SJCRH30 (cell line): ENCODE measurements around the gene NUAK1. TPM values are rescaled to one million over a fixed set of nuclear protein-coding genes. Genes with fewer than 3 reads are reported as not detected.

Experiments
- DNase-seq, 2 experiments: peaks; one replicate each; pipeline ENCODE4 v3.0.0-alpha.2; 2015 to 2020
- H3K27ac ChIP-seq: fragments of 250-450 bp; sonication (Bioruptor Pico); 2 replicates; pipeline ENCODE4 v1.5.1; 2020; ENCODE audit warnings: mild to moderate bottlenecking, moderate library complexity
- H3K27me3 ChIP-seq: fragments of 250-450 bp; sonication (Bioruptor Pico); 2 replicates; pipeline ENCODE4 v1.5.1; 2020; ENCODE audit warnings: mild to moderate bottlenecking, moderate library complexity
- H3K36me3 ChIP-seq: fragments of 250-450 bp; sonication (Bioruptor Pico); 2 replicates; pipeline ENCODE4 v1.5.1; 2020; ENCODE audit warnings: mild to moderate bottlenecking, moderate library complexity
- H3K4me1 ChIP-seq: fragments of 250-450 bp; sonication (Bioruptor Pico); 2 replicates; pipeline ENCODE4 v1.5.1; 2020; ENCODE audit warnings: mild to moderate bottlenecking, moderate library complexity
- H3K4me3 ChIP-seq: fragments of 250-450 bp; sonication (Bioruptor Pico); 2 replicates; pipeline ENCODE4 v1.5.1; 2020; ENCODE audit warnings: mild to moderate bottlenecking, moderate library complexity
- H3K9me3 ChIP-seq: fragments of 250-450 bp; sonication (Bioruptor Pico); replicated peaks from 2 replicates; pipeline ENCODE4 v1.5.1; 2020; ENCODE audit warnings: mild to moderate bottlenecking, moderate library complexity
- total RNA-seq: library from RNA; depleted of rRNA; stranded (reverse); fragments of >200 nt; shearing (Covaris generic); gene quantifications from 2 replicates; pipeline ENCODE4 v1.2.3, GENCODE V29; 2014

Gene NUAK1
- total RNA-seq, 1 experiment from 2014 or later, result 4.4 TPM

DNA sequence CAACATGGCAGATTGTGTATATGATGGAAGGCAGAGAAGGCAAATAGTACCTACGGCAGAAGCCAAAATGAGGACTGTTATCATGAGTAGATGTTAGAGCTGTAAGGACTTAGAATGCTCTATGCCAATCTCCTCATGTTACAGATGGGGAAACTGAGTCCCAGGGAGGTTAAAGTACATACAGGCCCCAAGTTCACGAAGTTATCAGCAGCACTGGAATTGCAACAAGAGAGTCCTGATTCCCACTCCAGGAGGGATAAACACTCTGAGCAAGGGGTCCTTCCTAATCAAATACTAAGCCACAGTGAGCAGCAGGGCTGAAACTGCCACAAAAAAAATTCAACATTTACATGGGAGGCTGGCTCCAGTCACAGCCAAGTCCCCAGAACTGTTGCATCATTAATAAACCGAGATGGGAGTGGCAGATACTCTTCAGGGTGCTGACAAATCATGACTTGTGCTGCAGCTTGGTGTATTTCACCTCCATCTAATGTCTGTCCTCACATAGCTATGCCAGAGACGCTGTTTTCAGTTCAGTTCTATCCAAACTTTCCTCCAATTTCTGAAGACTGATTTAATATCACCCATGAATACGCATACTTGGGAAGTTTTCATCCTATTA, 24.2 kb downstream of the NUAK1 start:
- Histone ChIP-seq H3K4me3 (no peak overlapping the region), H3K27ac (no peak overlapping the region), H3K36me3 (no peaks in the 10 kb centered on the region), H3K27me3 (no peaks in the 10 kb centered on the region), H3K9me3 (no peaks in the 10 kb centered on the region), H3K4me1 (peaks cover 13% of the 10 kb centered on the region; the same call in 1 of the 2 replicates)
- DNase-seq, result no peak

DNA sequence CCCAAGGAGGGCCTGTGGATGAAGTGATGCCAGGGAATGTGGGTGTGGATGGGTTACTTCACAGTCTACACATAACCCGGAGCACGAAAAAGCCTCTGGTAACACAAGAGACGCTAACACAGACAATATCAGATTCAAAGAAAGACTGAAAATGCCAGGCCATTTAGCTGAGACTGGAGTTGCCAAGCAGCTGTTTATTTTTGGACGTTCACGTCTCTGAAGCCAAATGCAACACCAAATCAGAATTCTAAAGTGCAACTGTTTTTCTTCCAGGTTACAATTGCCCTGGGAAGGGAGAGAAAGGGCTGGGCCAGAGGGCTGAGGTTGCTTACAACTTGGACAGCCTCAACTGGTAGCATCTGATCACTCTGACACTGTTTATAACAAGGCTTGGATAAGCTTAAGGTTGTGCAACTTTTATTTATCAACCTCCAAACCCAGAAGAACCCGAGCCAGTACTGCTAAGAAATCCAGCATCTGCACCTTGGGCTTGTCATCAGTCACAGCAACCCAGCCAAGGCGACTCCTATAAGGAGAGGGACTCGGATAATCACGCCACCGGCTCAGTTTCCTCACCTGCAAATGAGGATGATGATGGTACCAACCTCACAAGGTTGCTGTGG, 24.8 kb downstream of the NUAK1 start:
- no peaks in the 10 kb centered on the region for H3K27me3 ChIP-seq
- H3K27ac ChIP-seq, result no peak overlapping the region
- no peaks in the 10 kb centered on the region for H3K36me3 ChIP-seq
- no peaks in the 10 kb centered on the region for H3K9me3 ChIP-seq
- no peak overlapping the region for H3K4me3 ChIP-seq
- H3K4me1 ChIP-seq, result peaks cover 15% of the 10 kb centered on the region; the same call in 1 of the 2 replicates
- no peak for DNase-seq

DNA sequence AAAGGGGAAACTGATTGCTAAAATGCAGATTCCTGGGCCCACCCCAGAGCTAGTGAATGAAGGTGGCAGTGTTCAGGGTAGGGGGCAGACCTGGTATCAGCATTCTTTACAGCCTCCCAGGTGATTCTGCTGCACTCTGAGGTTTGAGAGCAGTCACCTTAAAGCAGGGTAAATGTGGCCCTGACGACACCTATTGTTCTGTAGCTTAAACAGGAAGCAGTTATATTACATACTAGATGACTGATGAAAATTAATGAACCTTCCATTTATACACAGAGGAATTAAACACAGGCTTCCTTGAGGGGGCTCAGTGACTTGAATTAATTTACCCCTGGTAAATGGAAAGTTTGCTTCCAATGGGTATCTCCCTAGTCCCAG, 25.3 kb downstream of the NUAK1 start:
- H3K4me3 ChIP-seq, result no peak overlapping the region
- H3K27ac ChIP-seq, result no peak overlapping the region
- no peaks in the 10 kb centered on the region for H3K36me3 ChIP-seq
- H3K27me3 ChIP-seq, result no peaks in the 10 kb centered on the region
- peaks cover 20% of the 10 kb centered on the region; the same call in 1 of the 2 replicates for H3K4me1 ChIP-seq
- H3K9me3 ChIP-seq, result no peaks in the 10 kb centered on the region
- DNase-seq, result no peak

- H3K9me3 ChIP-seq, result no peaks in the 10 kb centered on the region
- H3K4me1 ChIP-seq, result peaks cover 23% of the 10 kb centered on the region; the same call in 1 of the 2 replicates
- no peak for DNase-seq
- no peaks in the 10 kb centered on the region for H3K27me3 ChIP-seq
- no peak overlapping the region for H3K4me3 ChIP-seq
- H3K36me3 ChIP-seq, result no peaks in the 10 kb centered on the region
- no peak overlapping the region for H3K27ac ChIP-seq
Observed at GRCh38 chr12:106113042-106113441, 25.7 kb downstream of the NUAK1 start.

- Histone ChIP-seq H3K27ac (no peak overlapping the region), H3K4me1 (peaks cover 29% of the 10 kb centered on the region; the same call in 1 of the 2 replicates)
Observed at GRCh38 chr12:106112145-106112821, 26.5 kb downstream of the NUAK1 start.

DNA sequence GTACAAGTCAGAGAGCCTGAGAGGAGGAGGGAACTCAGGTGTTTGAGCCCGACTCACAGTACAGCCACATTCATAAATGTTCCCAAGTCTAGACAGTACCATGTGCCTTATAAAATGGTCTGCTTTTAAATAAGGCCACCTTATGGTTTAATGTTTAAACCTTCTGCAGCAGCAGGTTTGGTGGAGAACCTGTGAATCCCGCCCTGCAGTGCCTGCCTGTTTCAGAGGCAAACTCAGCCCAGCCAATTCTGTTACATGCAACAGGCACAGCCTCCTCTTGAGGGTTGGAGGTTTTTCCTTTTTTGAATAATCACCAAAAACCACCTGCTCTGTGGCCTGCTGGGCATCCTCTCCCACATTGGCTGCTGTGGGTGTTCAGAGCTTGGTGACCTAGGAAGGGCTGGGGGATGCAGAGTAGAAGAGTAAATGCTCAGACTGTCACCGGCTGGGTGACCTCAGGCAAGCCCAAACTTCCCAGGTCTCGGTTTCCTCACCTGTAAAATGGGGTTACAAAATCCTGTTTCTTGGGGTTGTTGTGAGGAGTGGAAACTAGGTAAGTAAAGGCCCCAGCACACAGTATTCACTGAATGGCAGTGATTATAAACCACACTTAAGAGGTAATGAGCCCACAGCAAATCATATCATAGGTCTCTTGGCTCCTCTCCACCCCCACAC, 28.0 kb downstream of the NUAK1 start:
- no peaks in the 10 kb centered on the region for H3K27me3 ChIP-seq
- DNase-seq, result no peak
- no peak overlapping the region for H3K4me3 ChIP-seq
- H3K9me3 ChIP-seq, result no peaks in the 10 kb centered on the region
- H3K36me3 ChIP-seq, result no peaks in the 10 kb centered on the region
- H3K27ac ChIP-seq, result no peak overlapping the region
- H3K4me1 ChIP-seq, result peaks cover 45% of the 10 kb centered on the region

More at GRCh38 chr12:106112145-106112821, 26.5 kb downstream of the NUAK1 start:
- H3K27me3 ChIP-seq, result no peaks in the 10 kb centered on the region
- H3K36me3 ChIP-seq, result no peaks in the 10 kb centered on the region
- no peak overlapping the region for H3K4me3 ChIP-seq
- DNase-seq, result no peak
- H3K9me3 ChIP-seq, result no peaks in the 10 kb centered on the region

- H3K4me1 ChIP-seq, result peaks cover 46% of the 10 kb centered on the region
- no peaks in the 10 kb centered on the region for H3K27me3 ChIP-seq
- no peak for DNase-seq
- H3K36me3 ChIP-seq, result no peaks in the 10 kb centered on the region
- no peaks in the 10 kb centered on the region for H3K9me3 ChIP-seq
- H3K27ac ChIP-seq, result no peak overlapping the region
- no peak overlapping the region for H3K4me3 ChIP-seq
Observed at GRCh38 chr12:106109168-106109910, 29.4 kb downstream of the NUAK1 start.

DNA sequence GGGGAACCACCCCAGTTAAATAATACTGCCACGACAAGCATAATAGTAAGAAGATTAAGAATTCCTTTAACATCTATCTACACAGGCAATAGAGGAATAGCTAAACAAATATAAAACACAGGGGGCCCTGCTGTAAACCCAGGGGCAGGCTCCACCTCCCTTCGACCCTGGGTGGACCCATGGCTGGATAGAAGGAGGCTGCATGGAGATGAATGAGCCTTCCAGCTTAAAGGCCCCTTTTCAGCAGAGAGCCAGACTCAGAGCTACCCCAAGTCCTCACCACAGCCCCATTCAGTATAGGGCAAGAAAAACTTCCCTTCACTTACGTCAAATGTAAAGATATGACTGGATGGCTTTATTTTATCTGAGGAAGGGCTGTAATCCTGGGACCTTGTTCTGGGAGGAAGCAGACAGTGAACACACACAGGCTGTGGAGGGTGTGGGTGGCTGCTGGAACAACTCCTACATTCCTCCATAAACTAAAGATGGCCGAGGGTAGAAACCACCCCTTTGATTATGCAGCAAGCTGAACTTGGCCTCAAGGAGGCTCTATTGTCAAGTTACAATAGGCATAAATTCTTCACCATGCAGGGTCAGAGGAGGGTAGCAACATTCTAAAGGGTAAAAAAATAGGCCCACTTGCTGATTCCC, 30.4 kb downstream of the NUAK1 start:
- H3K36me3 ChIP-seq, result no peaks in the 10 kb centered on the region
- no peaks in the 10 kb centered on the region for H3K9me3 ChIP-seq
- DNase-seq, result no peak
- H3K27ac ChIP-seq, result no peak overlapping the region
- no peaks in the 10 kb centered on the region for H3K27me3 ChIP-seq
- H3K4me1 ChIP-seq, result peaks cover 41% of the 10 kb centered on the region
- H3K4me3 ChIP-seq, result no peak overlapping the region

DNA sequence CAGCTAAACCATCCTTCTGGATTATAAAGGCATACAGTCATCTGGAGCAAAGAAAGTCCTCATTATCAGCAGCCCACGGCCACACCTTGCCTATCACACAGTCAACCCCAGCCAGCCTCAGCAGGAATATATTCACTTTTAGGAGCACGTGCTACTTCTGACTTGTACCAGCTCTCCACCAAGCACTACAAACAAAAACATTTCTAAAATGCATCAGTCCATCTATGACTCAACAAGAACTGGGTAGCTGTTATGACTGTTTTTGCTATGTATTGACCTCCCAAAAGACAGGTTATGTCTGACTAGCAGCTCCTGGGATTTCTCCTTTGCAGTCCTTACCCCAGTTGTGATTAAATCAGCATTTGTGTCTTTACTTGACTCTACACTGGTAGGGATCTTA, 31.2 kb downstream of the NUAK1 start:
- peaks cover 38% of the 10 kb centered on the region for H3K4me1 ChIP-seq
- H3K4me3 ChIP-seq, result no peak overlapping the region
- no peaks in the 10 kb centered on the region for H3K9me3 ChIP-seq
- H3K27ac ChIP-seq, result no peak overlapping the region
- H3K36me3 ChIP-seq, result no peaks in the 10 kb centered on the region
- no peaks in the 10 kb centered on the region for H3K27me3 ChIP-seq
- DNase-seq, result no peak

DNA sequence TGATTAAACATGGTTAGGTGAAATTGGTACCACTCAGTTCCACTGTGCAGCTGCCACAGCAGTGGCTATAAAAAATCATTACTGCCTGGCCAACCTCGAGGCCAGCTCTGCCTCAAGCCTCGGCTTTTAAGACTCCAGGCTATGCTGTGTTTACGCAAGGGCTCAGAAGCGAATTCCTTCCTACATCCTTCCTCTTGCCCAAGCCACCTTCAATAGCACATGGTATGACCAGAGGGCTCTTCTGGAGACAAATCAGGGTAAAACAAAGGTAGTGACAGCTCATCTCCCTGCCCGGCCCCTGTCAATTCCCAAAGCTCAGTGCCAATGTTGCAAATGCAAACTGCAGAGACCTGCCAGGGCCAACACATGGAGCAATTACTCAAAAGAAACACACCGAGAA, 31.9 kb downstream of the NUAK1 start:
- H3K4me3 ChIP-seq, result no peak overlapping the region
- H3K27ac ChIP-seq, result no peak overlapping the region; the same call in 1 of the 2 replicates
- no peaks in the 10 kb centered on the region for H3K9me3 ChIP-seq
- no peaks in the 10 kb centered on the region for H3K36me3 ChIP-seq
- peaks cover 33% of the 10 kb centered on the region for H3K4me1 ChIP-seq
- no peaks in the 10 kb centered on the region for H3K27me3 ChIP-seq
- peak; percentile 23 to 40 for DNase-seq

- Histone ChIP-seq H3K9me3 (no peaks in the 10 kb centered on the region), H3K4me1 (peaks cover 33% of the 10 kb centered on the region), H3K27ac (no peak overlapping the region; the same call in 1 of the 2 replicates), H3K27me3 (no peaks in the 10 kb centered on the region), H3K4me3 (no peak overlapping the region), H3K36me3 (no peaks in the 10 kb centered on the region)
- DNase-seq, result peak in 1 of 2 experiments; percentile 38
Observed at GRCh38 chr12:106106061-106106566, 32.6 kb downstream of the NUAK1 start.

GRCh38 chr12:106101803-106102202, 37.0 kb downstream of the NUAK1 start:
- Histone ChIP-seq H3K9me3 (no peaks in the 10 kb centered on the region), H3K27me3 (no peaks in the 10 kb centered on the region), H3K27ac (no peak overlapping the region), H3K4me3 (no peak overlapping the region), H3K36me3 (no peaks in the 10 kb centered on the region), H3K4me1 (peaks cover 12% of the 10 kb centered on the region)
- no peak for DNase-seq

GRCh38 chr12:106098691-106099200, 40.0 kb downstream of the NUAK1 start:
- Histone ChIP-seq H3K4me3 (no peak overlapping the region), H3K27ac (no peak overlapping the region), H3K4me1 (no peaks in the 10 kb centered on the region), H3K27me3 (no peaks in the 10 kb centered on the region), H3K9me3 (no peaks in the 10 kb centered on the region), H3K36me3 (no peaks in the 10 kb centered on the region)
- no peak for DNase-seq

- H3K27me3 ChIP-seq, result no peaks in the 10 kb centered on the region
- DNase-seq, result no peak
- H3K9me3 ChIP-seq, result no peaks in the 10 kb centered on the region
- no peak overlapping the region for H3K4me3 ChIP-seq
- H3K36me3 ChIP-seq, result no peaks in the 10 kb centered on the region
- H3K27ac ChIP-seq, result no peak overlapping the region
- no peaks in the 10 kb centered on the region for H3K4me1 ChIP-seq
Observed at GRCh38 chr12:106097011-106097410, 41.7 kb downstream of the NUAK1 start.
